Left kidney (tissue), 2 donors: ENCODE data around the gene KCTD10. TPM values are rescaled to one million over a fixed set of nuclear protein-coding genes. Genes with fewer than 3 reads are reported as not detected.
"Not testable (repeated sequence)": the region's sequence is repeated elsewhere in the genome, so short reads cannot be mapped to it uniquely, and the experiment has no call there.

Experiments
- DNase-seq: peaks from one replicate; pipeline ENCODE4 v3.0.0-alpha.2; 2013
- polyA plus RNA-seq: library from polyadenylated mRNA; unstranded; fragments of 120-200 nt; gene quantifications from one replicate; pipeline ENCODE4 v1.2.1, GENCODE V29; 2013; ENCODE audit not compliant: insufficient read length

The KCTD10 gene
- polyA plus RNA-seq, 1 donor, result 51.9 TPM

GRCh38 chr12:109421355-109422087 is 55.6 kb downstream of the KCTD10 start:
- no peak for DNase-seq

- DNase-seq, result no peak
These were observed 58.1 kb downstream of the KCTD10 start for GRCh38 chr12:109418848-109419480.

DNA sequence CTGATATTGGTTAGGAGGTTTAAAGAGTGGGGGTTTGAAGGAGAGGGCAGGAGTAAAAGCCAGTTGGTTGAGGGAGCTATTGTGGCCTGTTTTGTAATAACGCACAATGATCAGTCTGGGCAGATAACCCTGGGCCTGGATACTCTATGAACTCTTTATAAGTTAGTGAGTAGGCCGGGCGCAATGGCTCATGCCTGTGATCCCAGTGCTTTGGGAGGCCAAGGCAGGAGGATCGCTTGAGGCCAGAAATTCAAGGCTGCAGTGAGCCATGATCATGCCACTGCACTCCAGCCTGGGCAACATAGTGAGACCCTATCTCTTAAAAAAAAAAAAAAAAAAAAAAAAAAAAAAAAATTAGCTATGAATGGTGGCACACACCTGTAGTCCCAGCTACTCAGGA is 71.0 kb downstream of the KCTD10 start:
- not testable (repeated sequence) for DNase-seq

DNA sequence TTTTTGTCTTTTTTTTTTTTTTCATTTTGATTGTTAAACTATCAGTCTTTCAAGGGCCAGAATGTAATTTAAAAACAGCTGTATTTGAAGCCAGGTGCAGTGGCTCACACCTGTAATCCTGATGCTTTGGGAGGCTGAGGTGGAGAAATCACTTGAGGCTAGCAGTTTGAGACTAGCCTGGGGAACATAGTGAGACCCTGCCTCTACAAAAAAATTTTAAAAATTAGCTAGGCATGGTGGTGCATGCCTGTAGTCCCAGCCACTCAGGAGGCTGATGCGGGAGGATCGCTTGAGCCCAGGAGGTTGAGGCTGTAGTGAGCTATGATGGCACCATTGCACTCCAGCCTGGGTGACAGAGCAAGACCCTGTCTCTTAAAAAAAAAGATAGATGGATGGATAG is 72.3 kb downstream of the KCTD10 start:
- not testable (repeated sequence) for DNase-seq

Other genes starting within 250 kb of the KCTD10 start
- gene FOXN4, start 168.0 kb downstream of the KCTD10 start, polyA plus RNA-seq, result 2.9 TPM
- 1.7 TPM for gene MYO1H, start 129.4 kb downstream of the KCTD10 start, polyA plus RNA-seq
- gene UBE3B, start 334 bp upstream of the KCTD10 start, polyA plus RNA-seq, result 38.7 TPM
- 35.2 TPM for gene MMAB, start 96.2 kb upstream of the KCTD10 start, polyA plus RNA-seq
- gene MVK, start 96.5 kb upstream of the KCTD10 start, polyA plus RNA-seq, result 18.1 TPM
- 6.5 TPM for gene FAM222A, start 236.5 kb upstream of the KCTD10 start, polyA plus RNA-seq